Omental fat pad (tissue), 4 donors: ENCODE measurements around the gene LRFN5. TPM values are rescaled to one million over a fixed set of nuclear protein-coding genes. Genes with fewer than 3 reads are reported as not detected.

ENCODE experiments used
- ATAC-seq: fragments of 150-250 bp; one replicate; pipeline ENCODE4 v1.9.1; 2016; ENCODE audit warnings: mild to moderate bottlenecking, moderate library complexity; ENCODE audit not compliant: low FRiP score
- DNase-seq: peaks from one replicate; pipeline ENCODE4 v3.0.0-alpha.2; 2019; ENCODE audit warnings: low spot score
- total RNA-seq, 4 donors: library from RNA; depleted of rRNA; stranded (reverse); fragments of >200 nt; gene quantifications; one replicate each; pipeline ENCODE4 v1.1.0, GENCODE V29; 2016
- TF ChIP-seq, protein P1 (sequence below), 3 donors: fragments of 450-650 bp; IDR thresholded peaks; one replicate each; pipeline ENCODE4 v1.5.1; 2016 to 2017; ENCODE audit warnings: antibody characterized with exemption in 3 of 3, mild to moderate bottlenecking in 3 of 3, moderate library complexity in 2 of 3

Gene LRFN5
- total RNA-seq, 4 donors from 2014 or later, result 2.4 to 7.3 (median 6.0) TPM

DNA sequence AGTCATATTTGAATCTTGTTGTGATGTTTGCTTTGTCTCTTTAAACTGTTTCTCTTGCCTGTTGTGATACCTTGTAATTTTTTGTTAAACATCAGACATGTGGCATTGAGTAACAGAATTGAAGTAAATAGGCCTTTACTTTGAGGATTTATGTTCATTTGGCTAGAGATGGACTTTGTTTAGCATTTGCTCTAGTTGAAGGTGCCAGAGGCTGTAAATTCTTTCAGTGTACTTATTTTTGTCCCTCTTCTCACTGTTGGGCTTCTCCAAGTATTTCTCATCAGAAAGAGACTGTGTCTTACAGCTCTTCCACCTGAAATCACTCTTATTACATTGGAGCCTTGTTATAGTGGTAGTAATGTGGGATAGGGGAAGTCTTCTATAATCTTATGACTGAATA is 175.8 kb downstream of the LRFN5 start:
- TF ChIP-seq, protein P1, sequence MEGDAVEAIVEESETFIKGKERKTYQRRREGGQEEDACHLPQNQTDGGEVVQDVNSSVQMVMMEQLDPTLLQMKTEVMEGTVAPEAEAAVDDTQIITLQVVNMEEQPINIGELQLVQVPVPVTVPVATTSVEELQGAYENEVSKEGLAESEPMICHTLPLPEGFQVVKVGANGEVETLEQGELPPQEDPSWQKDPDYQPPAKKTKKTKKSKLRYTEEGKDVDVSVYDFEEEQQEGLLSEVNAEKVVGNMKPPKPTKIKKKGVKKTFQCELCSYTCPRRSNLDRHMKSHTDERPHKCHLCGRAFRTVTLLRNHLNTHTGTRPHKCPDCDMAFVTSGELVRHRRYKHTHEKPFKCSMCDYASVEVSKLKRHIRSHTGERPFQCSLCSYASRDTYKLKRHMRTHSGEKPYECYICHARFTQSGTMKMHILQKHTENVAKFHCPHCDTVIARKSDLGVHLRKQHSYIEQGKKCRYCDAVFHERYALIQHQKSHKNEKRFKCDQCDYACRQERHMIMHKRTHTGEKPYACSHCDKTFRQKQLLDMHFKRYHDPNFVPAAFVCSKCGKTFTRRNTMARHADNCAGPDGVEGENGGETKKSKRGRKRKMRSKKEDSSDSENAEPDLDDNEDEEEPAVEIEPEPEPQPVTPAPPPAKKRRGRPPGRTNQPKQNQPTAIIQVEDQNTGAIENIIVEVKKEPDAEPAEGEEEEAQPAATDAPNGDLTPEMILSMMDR (IDR thresholded peaks at IDR 0.05), result no peak
- no peak for ATAC-seq
- no peak for DNase-seq

- ATAC-seq, result no peak
- DNase-seq, result no peak
- TF ChIP-seq, protein P1 (IDR thresholded peaks at IDR 0.05), result no peak
These were observed 176.7 kb downstream of the LRFN5 start for GRCh38 chr14:41783403-41783802.

GRCh38 chr14:41785696-41786095 is 179.0 kb downstream of the LRFN5 start:
- ATAC-seq (no peak), DNase-seq (no peak)
- TF ChIP-seq, protein P1 (IDR thresholded peaks at IDR 0.05), result no peak

- DNase-seq (no peak), ATAC-seq (no peak)
- TF ChIP-seq, protein P1 (IDR thresholded peaks at IDR 0.05), result no peak
These were observed 193.1 kb downstream of the LRFN5 start for GRCh38 chr14:41799817-41800216.

DNA sequence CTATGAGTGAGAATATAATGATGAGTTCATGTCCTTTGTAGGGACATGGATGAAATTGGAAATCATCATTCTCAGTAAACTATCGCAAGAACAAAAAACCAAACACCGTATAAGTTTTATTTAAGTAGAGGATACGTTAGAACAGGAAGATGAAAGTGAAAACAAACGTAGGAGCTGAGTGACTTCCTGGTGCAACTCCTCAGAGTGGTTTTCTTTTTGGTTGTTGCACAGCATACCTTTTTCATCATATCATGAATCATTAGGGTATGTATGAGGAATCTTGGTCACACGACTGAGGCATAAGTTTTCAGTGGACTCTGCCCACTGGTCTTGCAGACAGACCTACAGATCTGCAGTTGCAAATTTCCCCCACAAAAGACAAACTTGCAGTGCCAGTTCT is 199.0 kb downstream of the LRFN5 start:
- TF ChIP-seq, protein P1 (IDR thresholded peaks at IDR 0.05), result no peak
- DNase-seq (no peak), ATAC-seq (no peak)

DNA sequence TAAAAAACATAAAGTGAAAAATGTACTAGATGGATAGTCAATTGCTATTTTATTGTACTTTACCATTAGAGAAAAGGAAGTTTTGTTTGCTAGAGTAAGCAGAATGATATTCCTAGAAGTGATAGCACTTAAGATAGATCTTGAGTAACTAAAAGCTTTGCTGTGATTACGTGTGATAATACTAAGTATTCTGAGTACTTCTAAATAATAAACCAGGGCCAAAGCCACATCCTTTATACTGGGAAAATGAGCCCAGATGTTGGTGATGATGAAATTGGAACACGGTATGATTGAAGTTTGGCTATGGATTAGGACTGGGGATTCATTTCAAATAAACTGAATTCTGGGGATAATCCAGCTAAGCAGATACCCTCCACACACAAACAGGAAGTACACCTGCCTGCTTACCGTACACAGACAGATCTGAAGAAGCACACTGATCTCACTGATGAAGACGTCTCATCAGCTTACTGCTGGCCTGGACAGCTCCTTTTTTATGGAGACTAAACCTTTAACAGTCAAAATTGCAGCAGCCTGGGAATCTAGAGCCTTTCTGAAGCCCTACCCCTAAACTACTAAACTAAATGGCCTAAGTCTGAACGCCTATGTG is 199.8 kb downstream of the LRFN5 start:
- TF ChIP-seq, protein P1 (IDR thresholded peaks at IDR 0.05), result no peak
- ATAC-seq (no peak), DNase-seq (no peak)

- ATAC-seq (no peak), DNase-seq (no peak)
- TF ChIP-seq, protein P1 (IDR thresholded peaks at IDR 0.05), result no peak
These were observed 203.7 kb downstream of the LRFN5 start for GRCh38 chr14:41810362-41810761.
